ENCODE data around the gene TENM4. TPM values are rescaled to one million over a fixed set of nuclear protein-coding genes. Genes with fewer than 3 reads are reported as not detected.

Gene TENM4
- total and polyA plus RNA-seq, 2 of the 8 experiments (the other 6 are each of a cell fraction or from before 2014, with no cell fraction given) = 3.5 to 7.2 TPM

GRCh38 chr11:79021601-79022000 is 419.2 kb downstream of the TENM4 start:
- H2BK120ac ChIP-seq (replicated peaks; ENCODE audit: low read depth, low read length) = no peak overlapping the region
- H3K23ac ChIP-seq (ENCODE audit: insufficient read length) = no peak overlapping the region
- ChIA-PET CTCF (ENCODE audit: partially characterized antibody) (interaction anchor here (1.2 to 1.4 kb wide), 2 partner anchors 78 to 83 kb away, joined by 3 to 4 read pairs; no protein-coding TSS in a partner anchor), POLR2A (ENCODE audit: partially characterized antibody) (no interaction called here)
- H2AK5ac ChIP-seq (ENCODE audit: low read depth, low read length) = no peak overlapping the region
- no peak overlapping the region for H2BK5ac ChIP-seq (ENCODE audit: low read depth, low read length)
- FAIRE-seq (no peak), DNase-seq (ENCODE audit: low read depth in 1 of 2, low spot score in 2 of 2) (no peak)
- TF ChIP-seq KDM4A (IDR thresholded peaks at IDR 0.05; ENCODE audit: low read depth, low read length, severe bottlenecking) (no peak), RAD21 (IDR thresholded peaks at IDR 0.05 in 1 of 2, conservative IDR thresholded peaks at IDR 0.05 in 1 of 2; ENCODE audit: low read depth in 2 of 2, low read length in 2 of 2) (no peak), RFX5 (IDR thresholded peaks at IDR 0.05; ENCODE audit: borderline replicate concordance, low read depth, low read length) (no peak), SIN3A (conservative IDR thresholded peaks at IDR 0.05 in 1 of 2, IDR thresholded peaks at IDR 0.05 in 1 of 2; ENCODE audit: low read depth in 1 of 2, low read length in 2 of 2) (no peak), SIX5 (IDR thresholded peaks at IDR 0.05; ENCODE audit: low read depth, low read length) (no peak), E2F6 (IDR thresholded peaks at IDR 0.05) (no peak), GABPA (IDR thresholded peaks at IDR 0.05; ENCODE audit: borderline replicate concordance, insufficient read depth, low read length) (no peak), EP300 (IDR thresholded peaks at IDR 0.05; ENCODE audit: borderline replicate concordance in 1 of 2, low read depth in 2 of 2, low read length in 2 of 2) (no peak), ATF3 (IDR thresholded peaks at IDR 0.05; ENCODE audit: insufficient read depth, low read depth, low read length) (no peak), NANOG (IDR thresholded peaks at IDR 0.05; ENCODE audit: insufficient read depth, low read depth, low read length, poor library complexity, severe bottlenecking) (no peak), POU5F1 (IDR thresholded peaks at IDR 0.05; ENCODE audit: low read depth, low read length) (no peak)
- H3K18ac ChIP-seq (ENCODE audit: extremely low read depth, low read length) = no peak overlapping the region
- no peaks in the 10 kb centered on the region for H3K9me3 ChIP-seq (ENCODE audit: insufficient read depth in 2 of 2, low read depth in 1 of 2, low read length in 1 of 2)
- no peak overlapping the region for H2BK15ac ChIP-seq (ENCODE audit: low read length)
- H3K79me2 ChIP-seq (ENCODE audit: control insufficient read depth in 1 of 2, insufficient read depth in 2 of 2, low read length in 2 of 2) = no peaks in the 10 kb centered on the region
- H4K91ac ChIP-seq (replicated peaks; ENCODE audit: insufficient read length, low read length) = no peak overlapping the region
- H4K5ac ChIP-seq (ENCODE audit: insufficient read length, low read depth, low read length) = no peak overlapping the region
- no peak overlapping the region for H3K4ac ChIP-seq (replicated peaks; ENCODE audit: insufficient read length, low read depth, low read length)
- H3K79me1 ChIP-seq (ENCODE audit: low read depth, low read length) = no peaks in the 10 kb centered on the region
- no peak overlapping the region for H4K8ac ChIP-seq (ENCODE audit: extremely low read depth, insufficient read depth, low read length)
- no peak overlapping the region for H2AFZ ChIP-seq (ENCODE audit: low read length)
- WGBS, 2 experiments (ENCODE audit: extremely low coverage in 1 of 2, insufficient coverage in 1 of 2, insufficient read length in 1 of 2, insufficient replicate concordance in 2 of 2, low coverage in 1 of 2, low lambda C conversion rate in 2 of 2, missing lambda C conversion rate in 1 of 2) = 100% methylated on average over 1 of the region's 1 CpG; no CpG with 5 or more reads in 1 of the 2 experiments
- no peak overlapping the region for H2BK20ac ChIP-seq (ENCODE audit: low read length)
- no peak overlapping the region for H3K4me2 ChIP-seq (ENCODE audit: insufficient read depth in 1 of 2, low read depth in 2 of 2, low read length in 2 of 2)
- no peaks in the 10 kb centered on the region for H3K36me3 ChIP-seq (ENCODE audit: control insufficient read depth in 2 of 4, insufficient read depth in 4 of 4, low read length in 3 of 4)
- H3K14ac ChIP-seq (ENCODE audit: insufficient read length) = no peak overlapping the region
- H3K4me1 ChIP-seq (replicated peaks in 1 of 4; ENCODE audit: control insufficient read depth in 3 of 4, insufficient read depth in 4 of 4, low read length in 3 of 4) = peaks cover 0 to 6% (median 2%) of the 10 kb centered on the region in 4 experiments; a peak in 2 of 7 replicates
- no peak overlapping the region for H3K9ac ChIP-seq (replicated peaks in 1 of 4; ENCODE audit: extremely low read depth in 1 of 4, low read depth in 3 of 4, low read length in 3 of 4)
- no peak overlapping the region for H3K56ac ChIP-seq (replicated peaks; ENCODE audit: insufficient read length, low read depth, low read length)
- no peak overlapping the region for H3K27ac ChIP-seq (ENCODE audit: low read depth, low read length)
- no peaks in the 10 kb centered on the region for H3K27me3 ChIP-seq (replicated peaks in 1 of 4; ENCODE audit: control insufficient read depth in 3 of 4, extremely low read depth in 1 of 4, insufficient read depth in 3 of 4, low read length in 3 of 4)
- no peaks in the 10 kb centered on the region for H4K20me1 ChIP-seq (replicated peaks in 1 of 2; ENCODE audit: control insufficient read depth in 1 of 2, insufficient read depth in 2 of 2, low read length in 2 of 2)
- H3K23me2 ChIP-seq (ENCODE audit: low read depth, low read length) = no peaks in the 10 kb centered on the region; the same call in 1 of the 2 replicates
- H3K4me3 ChIP-seq (ENCODE audit: extremely low read depth in 1 of 4, insufficient read depth in 2 of 4, low read depth in 3 of 4, low read length in 4 of 4) = no peak overlapping the region
- no peak overlapping the region for H2BK12ac ChIP-seq (ENCODE audit: low read depth, low read length)
